BE2C (cell line): ENCODE data around the gene OXSR1.
A peak's percentile ranks its signal among the peaks of the same experiment; 100 is the strongest.

ENCODE experiments used
- DNase-seq: peaks from one replicate; pipeline ENCODE4 v3.0.0-alpha.2; 2020
- H3K27me3 ChIP-seq: fragments of 250-450 bp; sonication (Bioruptor Pico); 2 replicates; pipeline ENCODE4 v1.5.1; 2020; ENCODE audit warnings: mild to moderate bottlenecking
- H3K36me3 ChIP-seq: fragments of 250-450 bp; sonication (Bioruptor Pico); 2 replicates; pipeline ENCODE4 v1.5.1; 2020; ENCODE audit warnings: mild to moderate bottlenecking
- H3K4me1 ChIP-seq: fragments of 250-450 bp; sonication (Bioruptor Pico); 2 replicates; pipeline ENCODE4 v1.5.1; 2020
- H3K4me3 ChIP-seq: 2 replicates; pipeline ENCODE4 v1.5.1; 2011; ENCODE audit warnings: low read depth, low read length
- H3K9me3 ChIP-seq: fragments of 250-450 bp; sonication (Bioruptor Pico); 2 replicates; pipeline ENCODE4 v1.5.1; 2020
- CTCF ChIP-seq: IDR thresholded peaks from 2 replicates; pipeline ENCODE4 v1.5.1; 2012; ENCODE audit warnings: mild to moderate bottlenecking, low read depth, low read length

OXSR1 gene

GRCh38 chr3:38297537-38297936 is 132.2 kb downstream of the OXSR1 start:
- no peaks in the 10 kb centered on the region for H3K9me3 ChIP-seq
- H3K36me3 ChIP-seq = no peaks in the 10 kb centered on the region
- no peak for TF ChIP-seq CTCF
- H3K4me1 ChIP-seq = no peaks in the 10 kb centered on the region
- DNase-seq = no peak
- H3K4me3 ChIP-seq = no peak overlapping the region
- no peaks in the 10 kb centered on the region for H3K27me3 ChIP-seq

GRCh38 chr3:38297947-38298711 is 132.8 kb downstream of the OXSR1 start:
- Histone ChIP-seq H3K9me3 (no peaks in the 10 kb centered on the region), H3K4me3 (no peak overlapping the region), H3K36me3 (no peaks in the 10 kb centered on the region), H3K4me1 (no peaks in the 10 kb centered on the region), H3K27me3 (no peaks in the 10 kb centered on the region)
- DNase-seq = no peak
- peak; percentile 0; the same call in 1 of the 2 replicates for TF ChIP-seq CTCF
